GM12878 (cell line): ENCODE measurements around the gene TIE1. TPM values are rescaled to one million over a fixed set of nuclear protein-coding genes. Genes with fewer than 3 reads are reported as not detected.

Experiments used
- ATAC-seq: fragments of 200-7000 bp; cut with Tn5 transposase; 3 replicates; pipeline ENCODE4 v1.9.1; 2020; ENCODE audit warnings: mild to moderate bottlenecking, moderate library complexity
- BruUV-seq: library from RNA; stranded (reverse); fragments of 400-500 nt; replicated peaks from 2 replicates; lab custom pipeline; 2021; lab: Mats Ljungman, UMichigan
- CTCF ChIA-PET: fragments of 300-600 bp; sonication (Branson Sonifier 250); formaldehyde crosslinking; extraction: SDS; loops from one replicate; lab custom pipeline; 2021; ENCODE audit warnings: inconsistent platforms; lab: Yijun Ruan, JAX
- POLR2A ChIA-PET: fragments of 350-600 bp; formaldehyde crosslinking; extraction: SDS; loops from one replicate; lab custom pipeline; 2021; ENCODE audit warnings: inconsistent platforms; lab: Charles Lee
- RAD21 ChIA-PET: fragments of 300-600 bp; sonication (Branson Sonifier 250); formaldehyde crosslinking; loops from one replicate; lab custom pipeline; 2023; ENCODE audit warnings: antibody characterized with exemption; ENCODE audit not compliant: unreplicated experiment; lab: Charles Lee
- SMC1A ChIA-PET: fragments of 300-600 bp; sonication (Branson Sonifier 250); formaldehyde crosslinking; loops from one replicate; lab custom pipeline; 2023; ENCODE audit not compliant: unreplicated experiment, uncharacterized antibody; lab: Charles Lee
- DNase-seq: peaks from one replicate; pipeline ENCODE4 v3.0.0-alpha.2; 2011; ENCODE audit warnings: low read depth, low spot score
- FAIRE-seq: peaks from 3 replicates; lab custom pipeline; 2011; peaks lifted over from hg19 to GRCh38; lab: Jason Lieb, UNC
- H2AFZ ChIP-seq: 2 replicates; pipeline ENCODE4 v1.6.0; 2011; ENCODE audit warnings: low read depth, low read length, control low read depth; ENCODE audit not compliant: control insufficient read depth
- H3K27ac ChIP-seq: 2 replicates; pipeline ENCODE4 v1.5.1; 2011; ENCODE audit warnings: control low read depth; ENCODE audit not compliant: control insufficient read depth, insufficient read depth
- H3K27me3 ChIP-seq, 2 experiments: replicated peaks in 1 of 2; 2 replicates each; pipeline versions ENCODE4 v1.6.0 to v1.6.1; 2011; ENCODE audit warnings: low read length in 1 of 2; ENCODE audit not compliant: control insufficient read depth in 2 of 2, insufficient read depth in 2 of 2
- H3K36me3 ChIP-seq, 2 experiments: 2 replicates each; pipeline ENCODE4 v1.5.1; 2011; ENCODE audit warnings: low read length in 1 of 2; ENCODE audit not compliant: control insufficient read depth in 2 of 2, insufficient read depth in 2 of 2
- H3K4me1 ChIP-seq: 2 replicates; pipeline ENCODE4 v1.6.1; 2011; ENCODE audit warnings: mild to moderate bottlenecking, low read length, moderate library complexity, mixed read lengths; ENCODE audit not compliant: control insufficient read depth, insufficient read depth
- H3K4me2 ChIP-seq: 2 replicates; pipeline ENCODE4 v1.6.0; 2011; ENCODE audit warnings: control low read depth; ENCODE audit not compliant: control insufficient read depth, insufficient read depth
- H3K4me3 ChIP-seq: fragments of 200-600 bp; sonication (generic); 2 replicates; pipeline ENCODE4 v1.5.1; 2016
- H3K79me2 ChIP-seq: 2 replicates; pipeline ENCODE4 v1.6.0; 2011; ENCODE audit warnings: low read length; ENCODE audit not compliant: control insufficient read depth, insufficient read depth
- H3K9ac ChIP-seq: 2 replicates; pipeline ENCODE4 v1.8.0; 2011; ENCODE audit warnings: low read length, control low read depth, mixed read lengths; ENCODE audit not compliant: control insufficient read depth, insufficient read depth
- H3K9me3 ChIP-seq: replicated peaks from 3 replicates; pipeline ENCODE4 v1.5.1; 2011; ENCODE audit warnings: mild to moderate bottlenecking, low read length; ENCODE audit not compliant: control insufficient read depth, insufficient read depth
- H4K20me1 ChIP-seq: 2 replicates; pipeline ENCODE4 v1.6.0; 2011; ENCODE audit not compliant: control insufficient read depth, insufficient read depth
- ETV6 ChIP-seq, 2 experiments: fragments of 450-650 bp in 1 of 2; IDR thresholded peaks in 1 of 2; conservative IDR thresholded peaks in 1 of 2; 2 replicates each; pipeline ENCODE4 v1.6.1; 2014; ENCODE audit warnings: antibody characterized with exemption in 1 of 2, borderline replicate concordance in 1 of 2, low read depth in 1 of 2, mild to moderate bottlenecking in 1 of 2, moderate library complexity in 1 of 2
- EZH2 ChIP-seq: IDR thresholded peaks from 2 replicates; pipeline ENCODE4 v1.6.1; 2012; ENCODE audit warnings: low read depth, mild to moderate bottlenecking, control low read depth, inconsistent platforms, low read length, borderline replicate concordance; ENCODE audit not compliant: control insufficient read depth
- JUNB ChIP-seq: IDR thresholded peaks from 2 replicates; pipeline ENCODE4 v1.6.1; 2016; ENCODE audit warnings: antibody characterized with exemption, mild to moderate bottlenecking
- MXI1 ChIP-seq: fragments of 150-350 bp; IDR thresholded peaks from 2 replicates; pipeline ENCODE4 v1.6.1; 2011; ENCODE audit warnings: low read depth, mild to moderate bottlenecking, inconsistent platforms, low read length, improper control_type of control experiment
- PRDM15 ChIP-seq: fragments of 450-650 bp; formaldehyde crosslinking; IDR thresholded peaks from 2 replicates; pipeline ENCODE4 v1.4.0; 2020; ENCODE audit warnings: mild to moderate bottlenecking, moderate library complexity
- TARDBP ChIP-seq: IDR thresholded peaks from 2 replicates; pipeline ENCODE4 v1.6.1; 2016; ENCODE audit warnings: borderline replicate concordance
- ZBTB33 ChIP-seq: fragments of 450-650 bp; IDR thresholded peaks from 2 replicates; pipeline ENCODE4 v1.6.1; 2017; ENCODE audit warnings: mild to moderate bottlenecking
- WGBS: methylation state at CpG from one replicate; pipeline ENCODE4 v1.1.6; 2016; ENCODE audit warnings: low lambda C conversion rate; ENCODE audit not compliant: insufficient replicate concordance, insufficient coverage; ENCODE audit errors: missing lambda C conversion rate; 5-methylcytosine and 5-hydroxymethylcytosine counted together
- in situ Hi-C: fragments of 300-500 bp; cut with MboI; formaldehyde crosslinking; loops from 9 replicates; pipeline ENCODE4 v1.14.3; 2018; ENCODE audit warnings: mixed read lengths
- intact Hi-C: fragments of 100-400 bp; cut with micrococcal nuclease; formaldehyde crosslinking; loops from one replicate; pipeline ENCODE4 v1.14.2; 2022; ENCODE audit not compliant: unreplicated experiment
- polyA plus RNA-seq, 11 experiments: library from polyadenylated mRNA; depleted of rRNA in 4 of 11; unstranded in 6 of 11; stranded (reverse) in 5 of 11; fragments of >200 nt; fragmentation: Nextera tagmentation in 4 of 11; fragmentation: Illumina TruSeq in 1 of 11; extraction: Ambion mirVana in 4 of 11; extraction: Trizol in 1 of 11; gene quantifications; 1 replicate in 1 of 11; 2 replicates in 10 of 11; pipeline versions ENCODE4 v1.2.1 to v1.2.3, GENCODE V29; 2011 to 2016; ENCODE audit warnings: inconsistent platforms in 2 of 11, missing spikeins in 2 of 11, low read depth in 1 of 11
- total RNA-seq, 4 experiments: library from RNA; depleted of rRNA in 3 of 4; stranded (reverse); fragments of >200 nt in 3 of 4; fragmentation: Illumina TruSeq in 1 of 4; extraction: Trizol in 1 of 4; gene quantifications; 2 replicates each; pipeline versions ENCODE4 v1.2.1 to v1.2.3, GENCODE V29; 2013 to 2021
- TF ChIP-seq, protein P1 (sequence below): fragments of 450-650 bp; IDR thresholded peaks from 2 replicates; pipeline ENCODE4 v1.6.1; 2017; ENCODE audit warnings: antibody characterized with exemption, mild to moderate bottlenecking, moderate library complexity
- TF ChIP-seq, protein P2 (sequence below), 3 experiments: IDR thresholded peaks in 2 of 3; conservative IDR thresholded peaks in 1 of 3; 2 replicates each; pipeline ENCODE4 v1.5.1; 2011; ENCODE audit warnings: low read depth in 3 of 3, low read length in 3 of 3, mild to moderate bottlenecking in 3 of 3, control low read depth in 2 of 3, moderate library complexity in 2 of 3, inconsistent platforms in 1 of 3, mixed read lengths in 1 of 3; ENCODE audit not compliant: control insufficient read depth in 2 of 3, insufficient read depth in 1 of 3; ENCODE audit errors: extremely low read depth in 1 of 3

The TIE1 gene
- total and polyA plus RNA-seq, 10 of the 15 experiments (the other 5 are each of a cell fraction or from before 2014, with no cell fraction given) = 0.26 to 3.9 (median 1.3) TPM

- H3K4me2 ChIP-seq = no peak overlapping the region
- H3K4me1 ChIP-seq = peaks cover 13% of the 10 kb centered on the region
- no peaks in the 10 kb centered on the region for H3K27me3 ChIP-seq
- POLR2A ChIA-PET = interaction anchor here (1.4 to 3.0 kb wide), 3 partner anchors 8 to 55 kb away, joined by 3 to 11 read pairs (median 4); partner anchors contain the start of gene C1orf210
- no peak overlapping the region for H3K27ac ChIP-seq
- in situ Hi-C loops = no loop called here
- RAD21 ChIA-PET = interaction anchor here (1.3 to 4.7 kb wide), 7 partner anchors 13 to 96 kb away, joined by 3 to 30 read pairs (median 6); partner anchors contain the start of gene CDC20
- no peak overlapping the region for H2AFZ ChIP-seq
- no peaks in the 10 kb centered on the region for H4K20me1 ChIP-seq
- no peaks in the 10 kb centered on the region for H3K9me3 ChIP-seq
- H3K79me2 ChIP-seq = no peaks in the 10 kb centered on the region
- BruUV-seq = no TSS peak
- FAIRE-seq (no peak), ATAC-seq (no peak), DNase-seq (no peak)
- intact Hi-C loops = loop anchor here (2.0 kb wide), 1 partner anchor 55 kb away; no protein-coding TSS in a partner anchor
- no peak overlapping the region for H3K4me3 ChIP-seq
- SMC1A ChIA-PET = interaction anchor here (1.2 to 5.9 kb wide), 8 partner anchors 13 to 74 kb away, joined by 3 to 40 read pairs (median 4); partner anchors contain the start of genes CDC20 and ELOVL1
- no peaks in the 10 kb centered on the region for H3K36me3 ChIP-seq
- 69% methylated on average over 7 of the region's 7 CpGs for WGBS
- H3K9ac ChIP-seq = no peak overlapping the region
- CTCF ChIA-PET = interaction anchor here (1.2 to 4.3 kb wide), 4 partner anchors 8 to 55 kb away, joined by 3 to 19 read pairs (median 5); partner anchors contain the start of gene C1orf210
- TF ChIP-seq ETV6 (conservative IDR thresholded peaks at IDR 0.05 in 1 of 2, IDR thresholded peaks at IDR 0.05 in 1 of 2; ENCODE audit: borderline replicate concordance in 1 of 2, low read depth in 1 of 2) (no peak), EZH2 (no peak), JUNB (no peak), ZBTB33 (no peak), MXI1 (no peak), PRDM15 (CRISPR knock-in tag) (no peak), TARDBP (no peak)
- TF ChIP-seq, protein P1, sequence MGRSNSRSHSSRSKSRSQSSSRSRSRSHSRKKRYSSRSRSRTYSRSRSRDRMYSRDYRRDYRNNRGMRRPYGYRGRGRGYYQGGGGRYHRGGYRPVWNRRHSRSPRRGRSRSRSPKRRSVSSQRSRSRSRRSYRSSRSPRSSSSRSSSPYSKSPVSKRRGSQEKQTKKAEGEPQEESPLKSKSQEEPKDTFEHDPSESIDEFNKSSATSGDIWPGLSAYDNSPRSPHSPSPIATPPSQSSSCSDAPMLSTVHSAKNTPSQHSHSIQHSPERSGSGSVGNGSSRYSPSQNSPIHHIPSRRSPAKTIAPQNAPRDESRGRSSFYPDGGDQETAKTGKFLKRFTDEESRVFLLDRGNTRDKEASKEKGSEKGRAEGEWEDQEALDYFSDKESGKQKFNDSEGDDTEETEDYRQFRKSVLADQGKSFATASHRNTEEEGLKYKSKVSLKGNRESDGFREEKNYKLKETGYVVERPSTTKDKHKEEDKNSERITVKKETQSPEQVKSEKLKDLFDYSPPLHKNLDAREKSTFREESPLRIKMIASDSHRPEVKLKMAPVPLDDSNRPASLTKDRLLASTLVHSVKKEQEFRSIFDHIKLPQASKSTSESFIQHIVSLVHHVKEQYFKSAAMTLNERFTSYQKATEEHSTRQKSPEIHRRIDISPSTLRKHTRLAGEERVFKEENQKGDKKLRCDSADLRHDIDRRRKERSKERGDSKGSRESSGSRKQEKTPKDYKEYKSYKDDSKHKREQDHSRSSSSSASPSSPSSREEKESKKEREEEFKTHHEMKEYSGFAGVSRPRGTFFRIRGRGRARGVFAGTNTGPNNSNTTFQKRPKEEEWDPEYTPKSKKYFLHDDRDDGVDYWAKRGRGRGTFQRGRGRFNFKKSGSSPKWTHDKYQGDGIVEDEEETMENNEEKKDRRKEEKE = no peak
- TF ChIP-seq, protein P2, sequence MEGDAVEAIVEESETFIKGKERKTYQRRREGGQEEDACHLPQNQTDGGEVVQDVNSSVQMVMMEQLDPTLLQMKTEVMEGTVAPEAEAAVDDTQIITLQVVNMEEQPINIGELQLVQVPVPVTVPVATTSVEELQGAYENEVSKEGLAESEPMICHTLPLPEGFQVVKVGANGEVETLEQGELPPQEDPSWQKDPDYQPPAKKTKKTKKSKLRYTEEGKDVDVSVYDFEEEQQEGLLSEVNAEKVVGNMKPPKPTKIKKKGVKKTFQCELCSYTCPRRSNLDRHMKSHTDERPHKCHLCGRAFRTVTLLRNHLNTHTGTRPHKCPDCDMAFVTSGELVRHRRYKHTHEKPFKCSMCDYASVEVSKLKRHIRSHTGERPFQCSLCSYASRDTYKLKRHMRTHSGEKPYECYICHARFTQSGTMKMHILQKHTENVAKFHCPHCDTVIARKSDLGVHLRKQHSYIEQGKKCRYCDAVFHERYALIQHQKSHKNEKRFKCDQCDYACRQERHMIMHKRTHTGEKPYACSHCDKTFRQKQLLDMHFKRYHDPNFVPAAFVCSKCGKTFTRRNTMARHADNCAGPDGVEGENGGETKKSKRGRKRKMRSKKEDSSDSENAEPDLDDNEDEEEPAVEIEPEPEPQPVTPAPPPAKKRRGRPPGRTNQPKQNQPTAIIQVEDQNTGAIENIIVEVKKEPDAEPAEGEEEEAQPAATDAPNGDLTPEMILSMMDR (IDR thresholded peaks at IDR 0.05 in 2 of 3, conservative IDR thresholded peaks at IDR 0.05 in 1 of 3; ENCODE audit: control insufficient read depth in 2 of 3, extremely low read depth in 1 of 3, insufficient read depth in 1 of 3, low read depth in 3 of 3, low read length in 3 of 3) = no peak
These were observed 6.7 kb upstream of the TIE1 start for GRCh38 chr1:43293896-43294760.
